Ishikawa (cell line): Measurements from ENCODE around the gene PRSS58.

Source experiments
- CREB1 ChIP-seq: IDR thresholded peaks from 2 replicates; pipeline ENCODE4 v1.6.1; 2012; ENCODE audit warnings: low read depth
- EP300 ChIP-seq: IDR thresholded peaks from 2 replicates; pipeline ENCODE4 v1.6.1; 2012; ENCODE audit warnings: borderline replicate concordance
- MAX ChIP-seq: IDR thresholded peaks from 2 replicates; pipeline ENCODE4 v1.6.1; 2012
- NFIC ChIP-seq: IDR thresholded peaks from 2 replicates; pipeline ENCODE4 v1.6.1; 2012
- RAD21 ChIP-seq: IDR thresholded peaks from 2 replicates; pipeline ENCODE4 v1.6.1; 2012; ENCODE audit warnings: low read depth
- REST ChIP-seq: IDR thresholded peaks from 2 replicates; pipeline ENCODE4 v1.6.1; 2012; ENCODE audit warnings: low read depth, mild to moderate bottlenecking
- TAF1 ChIP-seq: IDR thresholded peaks from 2 replicates; pipeline ENCODE4 v1.6.1; 2012; ENCODE audit warnings: low read depth, mild to moderate bottlenecking
- TCF12 ChIP-seq: IDR thresholded peaks from 2 replicates; pipeline ENCODE4 v1.6.1; 2012; ENCODE audit warnings: low read depth
- USF1 ChIP-seq: IDR thresholded peaks from 2 replicates; pipeline ENCODE4 v1.6.1; 2012
- YY1 ChIP-seq: IDR thresholded peaks from 2 replicates; pipeline ENCODE4 v1.6.1; 2012; ENCODE audit warnings: low read depth
- ZBTB7A ChIP-seq: IDR thresholded peaks from 2 replicates; pipeline ENCODE4 v1.6.1; 2012; ENCODE audit warnings: low read depth

- TF ChIP-seq RAD21 (no peak), MAX (no peak), EP300 (no peak), TAF1 (no peak), YY1 (no peak), USF1 (no peak), CREB1 (no peak), NFIC (no peak), ZBTB7A (no peak), TCF12 (no peak), REST (no peak)
Measured at GRCh38 chr7:142257958-142258357, at the start of gene PRSS58.
